HG03280 (cell line): ENCODE measurements around the gene CUZD1.

Experiments used
- ATAC-seq: cut with Tn5 transposase; IDR thresholded peaks from one replicate; pipeline ENCODE4 v1.9.1; 2021; ENCODE audit warnings: mild to moderate bottlenecking, moderate library complexity; ENCODE audit not compliant: unreplicated experiment

The CUZD1 gene

GRCh38 chr10:122855745-122856144 is 10.1 kb upstream of the CUZD1 start:
- no peak for ATAC-seq

- ATAC-seq = no peak
Measured at GRCh38 chr10:122854648-122855047, 9.0 kb upstream of the CUZD1 start.

- no peak for ATAC-seq
Measured at GRCh38 chr10:122853665-122854313, 8.1 kb upstream of the CUZD1 start.

- ATAC-seq = no peak
Measured at GRCh38 chr10:122852261-122852660, 6.6 kb upstream of the CUZD1 start.

GRCh38 chr10:122850705-122851640 is 5.3 kb upstream of the CUZD1 start:
- no peak for ATAC-seq

- no peak for ATAC-seq
Measured at GRCh38 chr10:122849900-122850605, 4.4 kb upstream of the CUZD1 start.

- no peak for ATAC-seq
Measured at GRCh38 chr10:122849090-122849489, 3.4 kb upstream of the CUZD1 start.

- no peak for ATAC-seq
Measured at GRCh38 chr10:122847782-122848604, 2.3 kb upstream of the CUZD1 start.

- no peak for ATAC-seq
Measured at GRCh38 chr10:122844146-122844545, 1.5 kb downstream of the CUZD1 start.

GRCh38 chr10:122841569-122841968 is 4.1 kb downstream of the CUZD1 start:
- ATAC-seq = no peak

GRCh38 chr10:122839505-122839904 is 6.2 kb downstream of the CUZD1 start:
- ATAC-seq = no peak

- no peak for ATAC-seq
Measured at GRCh38 chr10:122838880-122839279, 6.8 kb downstream of the CUZD1 start.

- ATAC-seq = no peak
Measured at GRCh38 chr10:122835908-122836307, 9.7 kb downstream of the CUZD1 start.

GRCh38 chr10:122830965-122831353 is 14.7 kb downstream of the CUZD1 start:
- no peak for ATAC-seq

- no peak for ATAC-seq
Measured at GRCh38 chr10:122830273-122830964, 15.2 kb downstream of the CUZD1 start.

- ATAC-seq = no peak
Measured at GRCh38 chr10:122829454-122829853, 16.2 kb downstream of the CUZD1 start.

GRCh38 chr10:122828716-122829255 is 16.9 kb downstream of the CUZD1 start:
- ATAC-seq = no peak

- ATAC-seq = no peak
Measured at GRCh38 chr10:122827302-122827701, 18.4 kb downstream of the CUZD1 start.

- ATAC-seq = no peak
Measured at GRCh38 chr10:122822973-122823690, 22.5 kb downstream of the CUZD1 start.
